Osteoblast (primary cell): ENCODE measurements around the gene JPH2. TPM values are rescaled to one million over a fixed set of nuclear protein-coding genes. Genes with fewer than 3 reads are reported as not detected.
"Not testable (repeated sequence)": the region's sequence is repeated elsewhere in the genome, so short reads cannot be mapped to it uniquely, and the experiment has no call there.

Source experiments
- DNase-seq: peaks from one replicate; pipeline ENCODE4 v3.0.0; 2011; ENCODE audit warnings: low spot score, mixed read lengths; ENCODE audit not compliant: insufficient read length; ENCODE audit errors: missing footprints
- H2AFZ ChIP-seq: 2 replicates; pipeline ENCODE4 v1.6.0; 2011; ENCODE audit warnings: mild to moderate bottlenecking, low read length
- H3K27ac ChIP-seq: 2 replicates; pipeline ENCODE4 v1.5.1; 2011; ENCODE audit warnings: mild to moderate bottlenecking, low read depth, low read length, moderate library complexity
- H3K27me3 ChIP-seq: 2 replicates; pipeline ENCODE4 v1.6.0; 2012; ENCODE audit warnings: mild to moderate bottlenecking, control low read depth, inconsistent platforms, low read length, moderate library complexity; ENCODE audit not compliant: insufficient read depth
- H3K36me3 ChIP-seq: 2 replicates; pipeline ENCODE4 v1.5.1; 2011; ENCODE audit warnings: mild to moderate bottlenecking, low read length, control low read depth, moderate library complexity; ENCODE audit not compliant: insufficient read depth
- H3K4me1 ChIP-seq: 2 replicates; pipeline ENCODE4 v1.5.1; 2011; ENCODE audit warnings: mild to moderate bottlenecking, low read length, control low read depth, moderate library complexity; ENCODE audit not compliant: insufficient read depth
- H3K4me2 ChIP-seq: 2 replicates; pipeline ENCODE4 v1.6.0; 2011; ENCODE audit warnings: mild to moderate bottlenecking, low read length; ENCODE audit not compliant: insufficient read depth
- H3K4me3 ChIP-seq: fragments of 200-600 bp; sonication (generic); 3 replicates; pipeline ENCODE4 v1.5.1; 2012; ENCODE audit warnings: mild to moderate bottlenecking, low read length, inconsistent platforms; ENCODE audit not compliant: insufficient read depth
- H3K79me2 ChIP-seq: 2 replicates; pipeline ENCODE4 v1.6.0; 2012; ENCODE audit warnings: mild to moderate bottlenecking, low read length, control low read depth, inconsistent platforms; ENCODE audit not compliant: insufficient read depth
- H3K9me3 ChIP-seq: 2 replicates; pipeline ENCODE4 v1.5.1; 2011; ENCODE audit warnings: low read depth, low read length, control low read depth
- H4K20me1 ChIP-seq: 2 replicates; pipeline ENCODE4 v1.6.0; 2012; ENCODE audit warnings: mild to moderate bottlenecking, low read length, control low read depth; ENCODE audit not compliant: insufficient read depth
- total RNA-seq: library from RNA; depleted of rRNA; stranded (reverse); fragments of >200 nt; gene quantifications from 2 replicates; pipeline ENCODE4 v1.2.3, GENCODE V29; 2012
- TF ChIP-seq, protein P1 (sequence below): IDR thresholded peaks from 2 replicates; pipeline ENCODE4 v1.5.1; 2011; ENCODE audit warnings: mild to moderate bottlenecking, low read depth, low read length, moderate library complexity; ENCODE audit errors: extremely low read depth

JPH2 gene
- total RNA-seq, 1 donor = 2.2 TPM

DNA sequence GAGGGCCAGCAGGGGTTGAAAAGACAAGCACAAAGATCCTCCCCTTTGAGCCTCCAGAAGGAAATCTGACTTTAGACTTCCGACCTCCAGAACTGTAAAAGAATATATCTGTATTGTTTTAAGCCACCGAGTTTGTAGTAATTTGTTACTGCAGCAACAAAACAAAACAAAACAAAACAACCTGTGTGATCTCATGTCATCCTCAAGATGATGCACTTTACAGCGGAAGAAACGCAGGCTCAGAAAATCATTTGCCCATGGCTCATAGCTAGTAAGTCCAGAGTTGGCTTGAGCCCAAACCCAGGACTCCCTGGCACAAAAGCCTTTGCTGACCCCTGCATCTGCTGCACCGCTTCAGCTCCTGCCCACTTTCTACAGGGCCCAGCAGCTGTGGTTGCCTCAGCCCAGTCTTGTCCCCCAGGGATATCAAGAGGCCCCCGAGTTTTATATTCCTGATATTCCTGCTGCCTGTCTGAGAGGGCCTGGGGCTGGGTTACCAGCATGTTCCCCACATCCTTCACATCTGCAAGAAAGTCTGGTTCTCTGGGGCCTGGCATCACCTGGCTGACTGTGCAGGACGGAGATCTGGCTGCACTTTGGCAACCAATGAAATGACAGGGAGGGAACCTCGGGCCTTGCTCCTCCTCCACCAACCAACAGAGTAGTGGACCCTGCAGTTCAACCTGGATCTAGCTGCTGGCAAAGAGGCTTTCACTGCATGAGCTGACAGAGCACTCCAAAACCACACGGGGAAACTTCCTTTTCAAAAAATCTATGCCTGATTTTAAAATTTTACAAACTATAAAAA lies 56.9 kb downstream of the JPH2 start:
- TF ChIP-seq, protein P1, sequence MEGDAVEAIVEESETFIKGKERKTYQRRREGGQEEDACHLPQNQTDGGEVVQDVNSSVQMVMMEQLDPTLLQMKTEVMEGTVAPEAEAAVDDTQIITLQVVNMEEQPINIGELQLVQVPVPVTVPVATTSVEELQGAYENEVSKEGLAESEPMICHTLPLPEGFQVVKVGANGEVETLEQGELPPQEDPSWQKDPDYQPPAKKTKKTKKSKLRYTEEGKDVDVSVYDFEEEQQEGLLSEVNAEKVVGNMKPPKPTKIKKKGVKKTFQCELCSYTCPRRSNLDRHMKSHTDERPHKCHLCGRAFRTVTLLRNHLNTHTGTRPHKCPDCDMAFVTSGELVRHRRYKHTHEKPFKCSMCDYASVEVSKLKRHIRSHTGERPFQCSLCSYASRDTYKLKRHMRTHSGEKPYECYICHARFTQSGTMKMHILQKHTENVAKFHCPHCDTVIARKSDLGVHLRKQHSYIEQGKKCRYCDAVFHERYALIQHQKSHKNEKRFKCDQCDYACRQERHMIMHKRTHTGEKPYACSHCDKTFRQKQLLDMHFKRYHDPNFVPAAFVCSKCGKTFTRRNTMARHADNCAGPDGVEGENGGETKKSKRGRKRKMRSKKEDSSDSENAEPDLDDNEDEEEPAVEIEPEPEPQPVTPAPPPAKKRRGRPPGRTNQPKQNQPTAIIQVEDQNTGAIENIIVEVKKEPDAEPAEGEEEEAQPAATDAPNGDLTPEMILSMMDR = no peak
- Histone ChIP-seq H3K79me2 (no peaks in the 10 kb centered on the region), H3K4me1 (no peaks in the 10 kb centered on the region), H3K27me3 (peaks cover 17% of the 10 kb centered on the region), H4K20me1 (no peaks in the 10 kb centered on the region), H3K27ac (no peak overlapping the region), H3K36me3 (no peaks in the 10 kb centered on the region), H3K9me3 (peaks cover 2% of the 10 kb centered on the region), H3K4me3 (no peak overlapping the region), H3K4me2 (no peak overlapping the region), H2AFZ (no peak overlapping the region)
- DNase-seq = no peak

DNA sequence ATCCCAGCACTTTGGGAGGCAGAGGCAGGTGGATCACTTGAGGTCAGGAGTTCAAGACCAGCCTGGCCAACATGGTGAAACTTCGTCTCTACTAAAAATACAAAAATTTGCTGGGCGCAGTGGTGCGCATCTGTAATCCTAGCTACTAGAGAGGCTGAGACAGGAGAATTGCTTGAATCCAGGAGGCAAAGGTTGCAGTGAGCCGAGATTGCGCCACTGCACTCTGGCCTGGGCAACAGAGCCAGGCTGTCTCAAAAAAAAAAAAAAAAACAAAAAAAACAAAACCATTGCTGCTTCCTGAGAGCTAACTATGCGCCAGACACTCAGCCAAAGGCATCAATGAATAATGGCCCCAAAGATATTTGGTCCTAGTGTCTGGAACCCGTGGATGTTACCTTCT lies 57.7 kb downstream of the JPH2 start:
- H3K9me3 ChIP-seq, H3K27ac ChIP-seq, H3K36me3 ChIP-seq, H3K4me3 ChIP-seq, DNase-seq, H3K4me1 ChIP-seq, H3K79me2 ChIP-seq, H4K20me1 ChIP-seq, H3K4me2 ChIP-seq, H2AFZ ChIP-seq: not testable (repeated sequence)
- H3K27me3 ChIP-seq = peaks cover 18% of the 10 kb centered on the region

DNA sequence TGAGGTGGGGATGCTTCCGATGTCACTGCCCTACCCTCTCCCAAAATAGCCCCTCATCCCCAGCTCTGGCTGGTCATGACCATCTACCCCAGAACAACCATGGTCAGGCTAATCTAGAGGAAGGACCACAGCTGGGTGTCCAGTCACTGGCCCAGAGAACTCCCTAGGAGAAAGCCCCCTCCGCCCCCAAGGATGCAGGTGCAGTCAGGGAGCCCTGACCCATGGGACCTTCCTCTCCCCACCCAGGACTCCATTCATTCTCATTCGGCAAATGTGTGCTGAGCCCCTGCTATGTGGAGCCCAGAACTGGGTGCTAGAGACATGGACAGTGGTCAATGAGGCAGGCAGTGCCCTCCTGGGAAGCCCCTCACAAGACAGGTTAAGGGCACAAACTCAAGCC lies 60.5 kb downstream of the JPH2 start:
- Histone ChIP-seq H4K20me1 (no peaks in the 10 kb centered on the region), H3K4me2 (no peak overlapping the region), H3K27ac (no peak overlapping the region), H2AFZ (no peak overlapping the region), H3K4me3 (no peak overlapping the region), H3K27me3 (peaks cover 42% of the 10 kb centered on the region), H3K36me3 (no peaks in the 10 kb centered on the region), H3K79me2 (no peaks in the 10 kb centered on the region), H3K9me3 (peaks cover 2% of the 10 kb centered on the region), H3K4me1 (no peaks in the 10 kb centered on the region)
- TF ChIP-seq, protein P1 = no peak
- no peak for DNase-seq

DNA sequence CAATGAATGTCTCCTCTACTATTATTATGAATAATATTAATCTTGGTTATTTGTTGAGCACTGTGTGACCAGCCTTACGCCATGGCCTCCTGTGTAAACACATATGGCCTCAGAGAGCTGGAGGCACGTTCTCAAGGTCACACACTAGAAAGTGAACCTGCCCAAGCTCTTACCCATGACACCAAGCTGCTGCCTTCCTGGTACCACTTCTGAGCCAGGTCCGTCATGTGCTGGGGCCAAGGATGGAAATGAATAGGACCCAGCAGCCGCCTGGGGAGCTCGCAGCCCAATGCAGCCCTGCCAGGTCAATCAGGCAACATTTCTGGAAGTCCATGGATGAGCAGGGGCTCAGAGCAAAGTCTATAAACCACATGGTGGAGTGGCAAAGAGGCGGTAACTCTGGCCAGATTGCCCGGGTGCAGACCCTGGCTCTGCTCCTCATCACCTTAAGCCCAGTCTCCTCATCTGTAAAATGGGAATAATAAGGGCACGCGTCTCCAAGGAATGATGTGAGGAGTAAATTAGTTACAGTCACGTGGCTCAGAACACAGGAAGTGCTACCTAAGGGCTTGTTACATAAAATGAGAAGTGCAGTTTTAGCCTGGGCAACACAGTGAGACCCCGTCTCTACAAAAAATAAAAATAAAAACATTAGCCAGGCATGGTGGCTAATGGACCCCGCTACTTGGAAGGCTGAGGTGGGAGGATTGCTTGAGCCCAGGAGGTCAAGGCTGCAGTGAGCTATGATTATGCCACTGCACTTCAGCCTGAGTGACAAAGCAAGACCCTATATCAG lies 61.5 kb downstream of the JPH2 start:
- no peaks in the 10 kb centered on the region for H3K79me2 ChIP-seq
- no peaks in the 10 kb centered on the region for H3K4me1 ChIP-seq
- TF ChIP-seq, protein P1 = no peak
- no peak overlapping the region for H3K4me3 ChIP-seq
- no peak overlapping the region for H3K4me2 ChIP-seq
- H4K20me1 ChIP-seq = no peaks in the 10 kb centered on the region
- no peaks in the 10 kb centered on the region for H3K36me3 ChIP-seq
- peaks cover 42% of the 10 kb centered on the region for H3K27me3 ChIP-seq
- H3K9me3 ChIP-seq = no peaks in the 10 kb centered on the region
- no peak overlapping the region for H2AFZ ChIP-seq
- H3K27ac ChIP-seq = no peak overlapping the region
- DNase-seq = no peak
